Suprapubic skin (tissue), 4 donors: Measurements from ENCODE around the gene FAM204A. TPM values are rescaled to one million over a fixed set of nuclear protein-coding genes. Genes with fewer than 3 reads are reported as not detected.

Experiments
- DNase-seq, 2 donors: peaks; one replicate each; pipeline ENCODE4 v3.0.0-alpha.2; 2019; ENCODE audit warnings: low spot score in 2 of 2
- H3K27ac ChIP-seq: fragments of 200-600 bp; sonication (generic); one replicate; pipeline ENCODE4 v1.5.1; 2019
- H3K27me3 ChIP-seq: fragments of 200-600 bp; sonication (generic); one replicate; pipeline ENCODE4 v1.5.1; 2019
- H3K36me3 ChIP-seq: fragments of 200-600 bp; sonication (generic); one replicate; pipeline ENCODE4 v1.5.1; 2019
- H3K4me1 ChIP-seq: fragments of 200-600 bp; sonication (generic); one replicate; pipeline ENCODE4 v1.5.1; 2019
- H3K4me3 ChIP-seq: fragments of 200-600 bp; sonication (generic); one replicate; pipeline ENCODE4 v1.5.1; 2019; ENCODE audit warnings: mild to moderate bottlenecking
- H3K9me3 ChIP-seq: fragments of 200-600 bp; sonication (generic); one replicate; pipeline ENCODE4 v1.5.1; 2019
- EP300 ChIP-seq: sonication (generic); formaldehyde crosslinking; IDR thresholded peaks from one replicate; pipeline ENCODE4 v1.6.1; 2017; ENCODE audit warnings: antibody characterized with exemption
- POLR2A ChIP-seq, 2 donors: fragments of 450-650 bp; IDR thresholded peaks; one replicate each; pipeline ENCODE4 v1.6.1; 2017; ENCODE audit warnings: antibody characterized with exemption in 2 of 2, mild to moderate bottlenecking in 2 of 2, moderate library complexity in 2 of 2
- POLR2AphosphoS5 ChIP-seq, 3 donors: sonication (generic); formaldehyde crosslinking; IDR thresholded peaks; one replicate each; pipeline ENCODE4 v1.6.1; 2017; ENCODE audit warnings: antibody characterized with exemption in 3 of 3
- WGBS: methylation state at CpG from one replicate; pipeline ENCODE4 v1.1.5; 2018; 5-methylcytosine and 5-hydroxymethylcytosine counted together
- total RNA-seq, 4 donors: library from RNA; depleted of rRNA; stranded (reverse); fragments of >200 nt; gene quantifications; one replicate each; pipeline ENCODE4 v1.1.0, GENCODE V29; 2016
- TF ChIP-seq, protein P1 (sequence below), 2 donors: fragments of 200-600 bp in 1 of 2; fragments of 450-650 bp in 1 of 2; sonication (generic) in 1 of 2; IDR thresholded peaks; one replicate each; pipeline ENCODE4 v1.5.1; 2016 to 2019; ENCODE audit warnings: antibody characterized with exemption in 2 of 2, mild to moderate bottlenecking in 1 of 2, moderate library complexity in 1 of 2

The FAM204A gene
- total RNA-seq, 4 donors from 2014 or later, result 18.2 to 45.4 (median 35.1) TPM

GRCh38 chr10:118287076-118287806 lies 54.9 kb downstream of the FAM204A start:
- Histone ChIP-seq H3K4me3 (no peak overlapping the region), H3K27ac (no peak overlapping the region), H3K9me3 (no peaks in the 10 kb centered on the region), H3K36me3 (no peaks in the 10 kb centered on the region), H3K27me3 (peaks cover 6% of the 10 kb centered on the region), H3K4me1 (no peaks in the 10 kb centered on the region)
- 87% methylated on average over 9 of the region's 9 CpGs for WGBS
- TF ChIP-seq POLR2A (IDR thresholded peaks at IDR 0.05) (no peak), EP300 (no peak), POLR2AphosphoS5 (IDR thresholded peaks at IDR 0.05) (no peak)
- TF ChIP-seq, protein P1, sequence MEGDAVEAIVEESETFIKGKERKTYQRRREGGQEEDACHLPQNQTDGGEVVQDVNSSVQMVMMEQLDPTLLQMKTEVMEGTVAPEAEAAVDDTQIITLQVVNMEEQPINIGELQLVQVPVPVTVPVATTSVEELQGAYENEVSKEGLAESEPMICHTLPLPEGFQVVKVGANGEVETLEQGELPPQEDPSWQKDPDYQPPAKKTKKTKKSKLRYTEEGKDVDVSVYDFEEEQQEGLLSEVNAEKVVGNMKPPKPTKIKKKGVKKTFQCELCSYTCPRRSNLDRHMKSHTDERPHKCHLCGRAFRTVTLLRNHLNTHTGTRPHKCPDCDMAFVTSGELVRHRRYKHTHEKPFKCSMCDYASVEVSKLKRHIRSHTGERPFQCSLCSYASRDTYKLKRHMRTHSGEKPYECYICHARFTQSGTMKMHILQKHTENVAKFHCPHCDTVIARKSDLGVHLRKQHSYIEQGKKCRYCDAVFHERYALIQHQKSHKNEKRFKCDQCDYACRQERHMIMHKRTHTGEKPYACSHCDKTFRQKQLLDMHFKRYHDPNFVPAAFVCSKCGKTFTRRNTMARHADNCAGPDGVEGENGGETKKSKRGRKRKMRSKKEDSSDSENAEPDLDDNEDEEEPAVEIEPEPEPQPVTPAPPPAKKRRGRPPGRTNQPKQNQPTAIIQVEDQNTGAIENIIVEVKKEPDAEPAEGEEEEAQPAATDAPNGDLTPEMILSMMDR (IDR thresholded peaks at IDR 0.05), result no peak
- no peak for DNase-seq

DNA sequence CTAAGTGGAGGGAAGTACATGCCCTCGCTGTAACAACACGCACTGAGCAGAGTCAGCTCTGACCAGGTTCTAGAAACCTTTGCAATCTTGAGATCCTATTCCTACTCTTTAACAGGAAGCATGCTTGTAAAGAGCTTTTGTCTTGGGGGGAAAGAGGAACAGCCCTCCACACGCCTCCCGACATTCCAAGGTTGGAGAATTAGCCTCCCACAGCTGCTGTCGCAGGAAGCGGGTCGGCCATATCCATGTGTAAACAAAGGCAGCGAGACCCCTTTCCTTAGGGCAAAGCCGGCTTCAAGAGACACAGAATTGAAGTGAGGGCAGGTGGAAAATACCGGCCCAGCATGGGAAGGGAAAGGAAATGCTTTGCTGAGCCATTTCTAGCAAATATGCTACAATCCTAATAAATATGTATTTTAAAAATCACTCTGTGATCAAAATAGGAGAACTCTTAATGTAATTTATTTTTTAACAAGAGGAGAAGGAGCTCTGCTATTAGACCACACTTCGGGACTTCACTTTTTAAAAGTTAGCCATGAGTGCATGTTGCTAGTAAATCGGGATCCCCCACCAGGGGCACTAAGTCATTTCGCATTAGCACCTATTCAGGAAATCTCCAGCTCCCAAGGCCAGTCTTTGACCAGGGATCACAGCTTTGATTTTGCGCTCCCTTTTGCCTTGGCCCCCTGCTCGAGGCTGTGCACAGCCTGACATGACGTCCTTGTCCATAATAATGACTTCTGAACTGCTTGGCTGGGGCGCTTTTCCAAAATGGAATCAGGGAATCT lies 55.9 kb downstream of the FAM204A start:
- no peak overlapping the region for H3K27ac ChIP-seq
- TF ChIP-seq POLR2A (IDR thresholded peaks at IDR 0.05), result no peak
- TF ChIP-seq POLR2AphosphoS5 (IDR thresholded peaks at IDR 0.05), result no peak
- TF ChIP-seq, protein P1 (IDR thresholded peaks at IDR 0.05), result no peak
- TF ChIP-seq EP300, result no peak
- no peaks in the 10 kb centered on the region for H3K36me3 ChIP-seq
- 76% methylated on average over 15 of the region's 17 CpGs for WGBS
- no peak for DNase-seq
- no peaks in the 10 kb centered on the region for H3K9me3 ChIP-seq
- H3K27me3 ChIP-seq, result peaks cover 6% of the 10 kb centered on the region
- H3K4me3 ChIP-seq, result no peak overlapping the region
- H3K4me1 ChIP-seq, result no peaks in the 10 kb centered on the region

DNA sequence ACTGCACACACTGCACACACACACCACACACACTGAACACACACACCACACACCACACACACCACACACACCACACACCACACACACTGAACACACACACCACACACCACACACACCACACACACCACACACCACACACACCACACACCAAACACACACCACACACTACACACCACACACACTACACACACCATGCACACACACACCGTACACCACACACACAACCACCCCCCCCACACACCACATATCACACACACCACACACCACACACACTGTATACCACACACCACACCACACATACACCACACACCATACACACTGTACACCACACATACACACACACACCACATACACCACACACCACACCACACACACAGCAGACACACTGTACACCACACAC lies 59.5 kb downstream of the FAM204A start:
- H3K4me1 ChIP-seq, result no peaks in the 10 kb centered on the region
- DNase-seq, result no peak
- H3K27me3 ChIP-seq, result peaks cover 6% of the 10 kb centered on the region
- no peak overlapping the region for H3K4me3 ChIP-seq
- H3K27ac ChIP-seq, result no peak overlapping the region
- H3K9me3 ChIP-seq, result no peaks in the 10 kb centered on the region
- WGBS, result 95% methylated on average over 1 of the region's 1 CpG
- TF ChIP-seq EP300, result no peak
- no peaks in the 10 kb centered on the region for H3K36me3 ChIP-seq

GRCh38 chr10:118278649-118279048 lies 63.5 kb downstream of the FAM204A start:
- DNase-seq, result no peak
- no peaks in the 10 kb centered on the region for H3K27me3 ChIP-seq
- H3K9me3 ChIP-seq, result no peaks in the 10 kb centered on the region
- no peak overlapping the region for H3K4me3 ChIP-seq
- no peak overlapping the region for H3K27ac ChIP-seq
- no peaks in the 10 kb centered on the region for H3K36me3 ChIP-seq
- no peak for TF ChIP-seq EP300
- TF ChIP-seq POLR2A (IDR thresholded peaks at IDR 0.05), result no peak
- TF ChIP-seq, protein P1 (IDR thresholded peaks at IDR 0.05), result no peak
- no peak for TF ChIP-seq POLR2AphosphoS5 (IDR thresholded peaks at IDR 0.05)
- H3K4me1 ChIP-seq, result no peaks in the 10 kb centered on the region

GRCh38 chr10:118277871-118278270 lies 64.3 kb downstream of the FAM204A start:
- H3K4me3 ChIP-seq, result no peak overlapping the region
- no peak for TF ChIP-seq EP300
- TF ChIP-seq, protein P1 (IDR thresholded peaks at IDR 0.05), result no peak
- TF ChIP-seq POLR2A (IDR thresholded peaks at IDR 0.05), result no peak
- TF ChIP-seq POLR2AphosphoS5 (IDR thresholded peaks at IDR 0.05), result no peak
- H3K27ac ChIP-seq, result no peak overlapping the region
- H3K4me1 ChIP-seq, result no peaks in the 10 kb centered on the region
- no peaks in the 10 kb centered on the region for H3K9me3 ChIP-seq
- DNase-seq, result no peak
- WGBS, result 95% methylated on average over 2 of the region's 2 CpGs
- H3K36me3 ChIP-seq, result no peaks in the 10 kb centered on the region
- H3K27me3 ChIP-seq, result no peaks in the 10 kb centered on the region
